NOMO-1 (cell line): ENCODE data around the gene IER3.

Experiments
- DNase-seq, 2 experiments: peaks; one replicate each; lab custom pipeline; 2025; ENCODE audit not compliant: unreplicated experiment in 2 of 2; lab: John Stamatoyannopoulos, UW

IER3 gene

DNA sequence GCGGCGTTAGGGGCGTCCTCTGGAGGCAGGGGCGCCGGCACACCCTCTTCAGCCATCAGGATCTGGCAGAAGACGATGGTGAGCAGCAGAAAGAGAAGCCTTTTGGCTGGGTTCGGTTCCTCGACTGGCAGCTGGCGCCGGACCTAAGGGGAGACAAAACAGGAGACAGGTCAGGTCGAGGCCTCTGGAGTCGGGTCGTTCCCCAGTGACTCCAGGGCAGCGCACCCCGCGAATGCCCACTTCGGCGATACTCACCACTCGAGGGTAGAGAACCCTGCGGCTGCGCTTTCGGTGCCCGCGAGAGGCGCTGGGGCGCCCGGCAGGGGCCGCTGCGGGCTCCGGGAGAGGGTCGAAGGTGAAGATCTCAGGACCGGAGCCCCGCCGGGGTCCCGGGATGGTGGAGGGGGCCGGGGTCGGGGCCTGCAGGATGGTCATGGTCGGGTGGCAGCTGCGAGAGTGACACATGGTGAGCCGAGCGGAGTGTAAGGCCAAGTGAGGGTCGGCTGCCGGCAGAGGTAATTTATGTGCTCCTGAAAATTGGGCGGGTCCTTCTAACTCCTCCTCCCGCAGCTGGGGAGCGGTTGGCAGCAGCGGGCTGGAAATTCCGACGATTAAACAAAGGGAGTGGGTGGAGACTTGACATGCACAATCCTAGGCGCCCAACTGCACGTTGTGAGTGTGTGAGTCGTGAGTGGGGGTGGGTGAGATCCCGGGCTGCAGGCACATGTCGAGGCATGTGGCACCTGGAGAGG is at the start of gene IER3:
Gene IER3 (minus strand): TSS at position 494 of the 752 bp plus-strand sequence. CDS start 29 bp downstream, at position 465.
- peak; percentile 41 to 75 for DNase-seq

DNA sequence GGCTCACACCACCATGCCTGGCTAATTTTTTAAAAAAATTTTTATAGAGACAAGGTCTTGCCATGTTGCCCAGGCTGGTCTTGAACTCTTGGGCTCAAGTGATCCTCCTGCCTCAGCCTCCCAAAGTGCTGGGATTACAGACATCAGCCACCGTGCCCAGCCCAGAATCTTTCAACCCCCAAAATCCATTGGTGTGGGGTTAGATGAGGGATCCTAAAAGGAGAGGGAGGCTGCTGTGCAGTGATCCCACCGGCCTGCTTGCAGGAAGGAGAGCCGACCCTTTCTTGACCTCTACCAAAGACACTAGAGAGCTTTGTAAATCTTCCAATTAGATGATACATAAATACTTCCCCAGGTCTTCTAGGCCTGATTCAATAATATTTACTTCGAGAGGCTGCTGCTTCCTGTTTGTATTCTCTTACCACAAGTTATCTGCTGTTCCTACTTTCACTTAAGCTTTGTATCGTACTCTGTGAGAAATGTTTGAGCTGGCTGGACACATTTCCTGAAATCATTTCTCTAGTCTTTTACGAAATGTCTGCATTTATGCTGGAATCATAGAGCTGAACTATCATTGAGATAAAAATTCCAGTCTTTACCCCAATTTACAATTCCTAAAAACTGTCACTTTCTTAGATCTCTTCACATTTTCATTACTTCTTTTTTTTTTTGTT is 49.3 kb upstream of the IER3 start:
- peak; percentile 53 to 88 for DNase-seq

GRCh38 chr6:30792786-30793185 is 48.4 kb upstream of the IER3 start:
- DNase-seq: no peak

- DNase-seq: no peak
Observed at GRCh38 chr6:30790724-30791383, 46.5 kb upstream of the IER3 start.

DNA sequence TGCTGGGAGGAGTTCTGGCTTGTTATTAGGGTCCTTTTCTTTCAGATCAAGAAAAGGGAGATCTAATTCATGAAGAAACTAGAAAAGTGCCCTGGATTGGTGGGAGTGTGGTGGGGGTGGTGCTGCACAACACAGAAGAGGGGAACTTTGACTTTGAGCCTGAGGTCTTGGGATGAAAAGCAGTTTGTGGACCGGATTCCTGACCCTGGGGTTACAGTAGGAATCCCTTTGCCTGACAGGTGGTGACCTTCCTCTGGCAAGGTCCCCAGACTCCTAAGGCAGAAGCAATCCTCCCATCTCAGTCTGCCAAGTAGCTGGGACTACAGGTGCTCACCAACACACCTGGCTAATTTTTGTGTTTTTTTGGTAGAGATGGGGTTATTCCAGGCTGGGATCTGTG is 45.3 kb upstream of the IER3 start:
- no peak for DNase-seq

DNA sequence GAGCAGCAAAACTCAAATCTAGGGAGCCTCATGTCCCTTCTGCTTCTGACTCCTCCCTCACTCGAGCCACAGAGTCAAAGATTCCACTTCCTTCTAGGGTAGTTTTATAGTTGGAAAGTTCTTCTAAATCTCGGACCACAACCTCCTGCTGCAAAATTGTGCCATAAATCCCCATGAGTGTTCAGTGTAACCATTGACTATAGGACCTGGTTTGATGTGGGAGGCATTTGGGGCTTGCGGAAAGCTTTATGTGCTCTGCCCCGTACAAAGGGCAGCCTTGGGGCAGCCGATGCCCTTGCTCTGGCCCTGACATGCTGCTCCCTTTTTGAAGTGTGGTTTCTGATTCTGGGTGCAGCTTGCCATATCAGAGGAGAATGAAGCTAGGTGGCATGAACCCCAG is 43.6 kb upstream of the IER3 start:
- DNase-seq: peak; percentile 87 to 95

DNA sequence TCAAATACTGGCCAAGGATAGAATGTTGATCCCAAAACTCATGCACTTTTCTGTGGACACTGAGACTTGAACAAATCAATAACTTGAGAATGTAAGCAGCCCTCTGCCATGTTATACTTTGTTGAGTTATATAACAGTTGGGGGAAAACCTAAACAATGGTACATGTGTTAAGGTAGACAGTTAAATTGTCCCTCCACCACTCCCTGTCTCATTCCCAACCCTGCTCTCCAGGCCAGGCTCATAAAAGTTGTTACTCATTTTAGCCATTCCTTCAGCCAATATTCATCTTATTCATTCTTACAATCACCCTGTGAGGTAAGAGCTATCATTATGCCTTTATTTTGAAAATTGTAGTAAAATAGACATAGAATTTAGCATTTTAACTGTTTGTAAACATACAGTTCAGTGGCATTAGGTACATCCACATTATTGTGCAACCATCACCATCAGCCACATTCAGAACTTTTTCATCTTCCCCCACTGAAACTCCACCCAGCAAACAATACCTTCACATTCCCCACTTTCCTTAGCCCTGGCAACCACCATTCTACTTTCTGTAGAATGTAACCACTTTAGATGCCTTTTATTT is 38.2 kb upstream of the IER3 start:
- no peak for DNase-seq

DNA sequence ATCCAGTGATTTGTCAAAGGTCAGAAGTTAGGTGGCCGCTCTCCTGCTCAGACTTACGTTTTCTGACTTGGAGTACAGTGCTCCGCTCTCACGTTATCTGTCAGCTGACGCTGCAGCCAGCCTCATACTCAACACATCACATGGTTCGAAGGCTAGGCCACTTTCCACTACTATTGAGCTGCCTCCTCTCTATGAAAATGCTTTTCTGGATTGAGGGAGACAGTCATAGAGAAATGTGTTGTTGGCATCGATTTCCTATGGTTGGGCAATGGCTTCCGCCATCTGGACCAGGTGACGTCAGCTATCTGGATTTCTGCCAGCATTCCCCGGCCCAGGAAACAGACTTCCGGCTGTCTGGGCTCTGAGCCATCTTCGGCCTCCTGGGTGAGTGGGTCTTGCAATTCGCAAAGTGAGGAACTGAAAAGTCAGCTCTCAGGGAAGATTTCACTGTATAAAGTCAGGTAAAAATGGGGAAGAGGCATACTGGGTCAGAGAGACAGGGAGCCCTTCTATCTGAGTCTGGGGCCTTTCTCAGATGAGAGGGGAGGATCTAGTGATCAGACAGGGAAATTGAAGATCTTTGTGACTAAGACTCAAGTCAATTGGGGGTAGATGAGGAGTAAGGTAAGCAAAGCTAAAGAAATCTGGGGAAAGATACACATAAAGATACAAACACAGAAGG is 37.5 kb upstream of the IER3 start:
- DNase-seq: peak; percentile 61 to 72

DNA sequence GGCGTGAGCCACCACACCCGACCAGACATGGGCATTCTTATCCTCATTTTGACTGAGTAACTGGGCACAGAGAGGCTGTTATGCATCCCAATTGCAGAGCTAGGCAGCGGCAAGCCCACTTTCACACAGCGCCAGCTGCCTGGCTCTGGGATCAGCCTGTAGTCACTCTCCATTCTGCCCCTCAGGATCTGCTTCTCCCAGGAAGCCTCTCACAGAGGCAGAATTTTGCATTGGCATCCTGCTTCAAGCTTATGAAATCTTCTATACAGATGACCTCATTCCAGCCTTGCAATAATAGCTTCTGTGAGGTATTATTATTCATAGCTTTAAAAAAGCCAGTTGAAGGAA is 37.0 kb upstream of the IER3 start:
- DNase-seq: no peak

- DNase-seq: no peak
Observed at GRCh38 chr6:30780642-30780920, 36.2 kb upstream of the IER3 start.

DNA sequence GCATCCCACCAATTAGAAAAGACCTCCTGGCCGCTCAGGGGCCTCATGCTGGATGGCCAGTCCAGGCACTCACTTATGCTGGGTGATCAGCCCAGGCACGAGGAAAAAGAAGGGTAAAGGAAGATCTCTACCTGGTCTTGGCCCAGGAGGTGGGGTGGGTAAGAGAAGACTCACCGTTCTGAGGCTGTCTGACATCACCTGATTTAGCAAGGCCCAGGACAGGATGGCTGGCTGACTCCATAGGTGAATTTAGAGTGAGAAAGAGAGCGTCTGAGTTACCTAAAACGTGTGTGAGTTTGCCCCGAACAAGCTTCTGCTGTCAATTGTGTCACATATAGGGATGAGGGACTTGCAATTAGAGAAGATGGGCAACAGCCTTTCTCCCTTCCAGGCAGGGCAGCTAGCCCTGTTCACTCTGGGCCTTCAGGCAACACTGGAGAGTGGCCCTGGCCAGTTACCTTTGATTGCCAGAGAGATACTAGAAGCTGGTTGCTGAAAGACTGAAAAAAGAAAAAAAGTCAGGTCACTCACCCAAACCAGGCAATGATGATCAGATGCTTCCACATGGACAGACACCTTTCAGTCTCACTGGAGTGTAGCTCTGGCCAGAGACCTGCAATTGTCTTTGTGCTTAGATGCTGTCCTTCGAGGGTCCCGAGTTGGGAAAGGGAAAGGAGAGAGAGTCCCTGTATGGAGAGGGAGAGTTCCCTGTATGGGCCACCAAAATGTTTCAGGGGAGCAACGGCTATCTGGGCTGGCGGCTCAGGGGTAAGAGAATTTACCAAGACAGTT is 35.7 kb upstream of the IER3 start:
- DNase-seq: no peak

GRCh38 chr6:30778001-30778635 is 33.8 kb upstream of the IER3 start:
- DNase-seq: no peak

DNA sequence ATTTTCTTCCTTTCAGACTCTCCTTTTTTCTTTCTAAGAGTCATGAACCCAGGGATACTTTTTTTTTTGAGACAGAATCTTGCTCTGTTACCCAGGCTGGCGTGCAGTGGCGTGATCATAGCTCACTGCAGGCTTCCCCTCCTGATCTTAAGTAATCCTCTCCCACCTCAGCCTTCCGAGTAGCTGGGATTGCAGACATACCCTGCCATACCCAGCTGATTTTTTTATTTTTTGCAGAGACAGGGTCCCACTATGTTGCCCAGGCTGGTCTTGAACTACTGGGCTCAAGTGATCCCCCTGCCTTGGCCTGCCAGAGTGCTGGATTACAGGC is 32.8 kb upstream of the IER3 start:
- DNase-seq: no peak

- DNase-seq: peak in 1 of 2 experiments; percentile 18
Observed at GRCh38 chr6:30776390-30777154, 32.2 kb upstream of the IER3 start.

- no peak for DNase-seq
Observed at GRCh38 chr6:30775104-30775503, 30.8 kb upstream of the IER3 start.

- DNase-seq: no peak
Observed at GRCh38 chr6:30774701-30775100, 30.4 kb upstream of the IER3 start.

- DNase-seq: no peak
Observed at GRCh38 chr6:30770592-30770991, 26.2 kb upstream of the IER3 start.

DNA sequence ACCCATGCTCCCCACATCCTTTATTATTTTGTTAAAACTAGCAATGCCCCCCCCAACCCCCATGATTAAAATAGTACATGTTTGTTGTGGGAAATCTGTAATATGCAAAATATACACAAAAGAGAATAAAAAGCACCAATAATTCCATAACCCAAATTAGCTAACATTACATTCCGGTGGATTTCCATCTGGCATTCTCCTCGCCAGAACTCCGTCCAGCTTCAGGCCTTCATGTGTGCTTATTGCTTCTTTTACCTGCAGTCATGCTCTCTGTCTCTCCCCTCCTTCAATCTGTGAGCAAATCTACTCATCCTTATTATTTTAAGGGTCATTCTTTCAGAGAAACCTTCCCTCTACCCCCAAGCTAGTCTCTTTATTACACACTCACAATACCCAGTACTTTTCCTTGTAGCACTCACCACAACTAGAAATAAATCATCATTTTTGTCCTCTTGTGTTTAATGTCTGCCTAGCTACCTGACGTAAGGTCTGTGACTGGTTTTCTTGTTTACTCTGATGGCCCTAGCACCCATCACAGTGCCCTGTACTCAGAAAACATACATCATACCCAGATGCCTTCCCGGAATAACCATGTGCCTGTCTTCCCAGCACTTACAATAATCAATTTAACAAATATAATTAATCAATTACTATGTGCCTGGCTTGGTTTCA is 25.6 kb upstream of the IER3 start:
- DNase-seq: no peak
